GM12892 (cell line): ENCODE measurements around the gene RADIL.

Experiments
- POLR2A ChIP-seq: IDR thresholded peaks from 2 replicates; pipeline ENCODE4 v1.6.1; 2011; ENCODE audit warnings: low read depth, low read length, control low read depth
- POLR2AphosphoS5 ChIP-seq: IDR thresholded peaks from 2 replicates; pipeline ENCODE4 v1.6.1; 2011; ENCODE audit warnings: low read depth, low read length, control low read depth
- TAF1 ChIP-seq: IDR thresholded peaks from 2 replicates; pipeline ENCODE4 v1.6.1; 2011; ENCODE audit warnings: low read depth, mild to moderate bottlenecking, control low read depth, low read length, borderline replicate concordance

GRCh38 chr7:4857189-4857588 lies 26.3 kb downstream of the RADIL start:
- TF ChIP-seq POLR2A = no peak
- no peak for TF ChIP-seq POLR2AphosphoS5
- no peak for TF ChIP-seq TAF1
